HEK293T (cell line): Measurements from ENCODE around the gene TMCO5A.

Experiments
- ARNT ChIP-seq: fragments of 450-650 bp; IDR thresholded peaks from 2 replicates; pipeline ENCODE4 v1.6.1; 2017; ENCODE audit warnings: mild to moderate bottlenecking
- CTBP1 ChIP-seq: fragments of 450-650 bp; IDR thresholded peaks from 2 replicates; pipeline ENCODE4 v1.6.1; 2016; ENCODE audit warnings: borderline replicate concordance
- FOXA1 ChIP-seq: fragments of 450-650 bp; IDR thresholded peaks from 2 replicates; pipeline ENCODE4 v1.6.1; 2016; ENCODE audit warnings: mild to moderate bottlenecking
- L3MBTL2 ChIP-seq: fragments of 450-650 bp; conservative IDR thresholded peaks from 2 replicates; pipeline ENCODE4 v1.6.1; 2016; ENCODE audit warnings: mild to moderate bottlenecking
- NFRKB ChIP-seq: fragments of 450-650 bp; IDR thresholded peaks from 2 replicates; pipeline ENCODE4 v1.6.1; 2016; ENCODE audit warnings: mild to moderate bottlenecking, moderate library complexity
- PKNOX1 ChIP-seq: fragments of 450-650 bp; IDR thresholded peaks from 2 replicates; pipeline ENCODE4 v1.6.1; 2016
- SP1 ChIP-seq: fragments of 450-650 bp; IDR thresholded peaks from 2 replicates; pipeline ENCODE4 v1.6.1; 2017
- ZNF384 ChIP-seq: fragments of 450-650 bp; IDR thresholded peaks from 2 replicates; pipeline ENCODE4 v1.6.1; 2016

GRCh38 chr15:37926136-37926535 is 8.3 kb upstream of the TMCO5A start:
- TF ChIP-seq ZNF384 (no peak), L3MBTL2 (no peak), ARNT (no peak), CTBP1 (no peak), FOXA1 (no peak), SP1 (no peak), PKNOX1 (no peak), NFRKB (no peak)
